Caco-2 (cell line): Measurements from ENCODE around the gene VAC14. TPM values are rescaled to one million over a fixed set of nuclear protein-coding genes. Genes with fewer than 3 reads are reported as not detected.
A peak's percentile ranks its signal among the peaks of the same experiment; 100 is the strongest.

Experiments used
- BruUV-seq: library from RNA; stranded (reverse); fragments of 400-500 nt; replicated peaks from 2 replicates; lab custom pipeline; 2021; lab: Mats Ljungman, UMichigan
- CTCF ChIA-PET: fragments of 300-600 bp; sonication (Branson Sonifier 250); formaldehyde crosslinking; loops from one replicate; lab custom pipeline; 2022; ENCODE audit warnings: antibody characterized with exemption; lab: Charles Lee
- POLR2A ChIA-PET: fragments of 300-600 bp; sonication (Branson Sonifier 250); formaldehyde crosslinking; loops from one replicate; lab custom pipeline; 2022; ENCODE audit warnings: antibody characterized with exemption; lab: Charles Lee
- DNase-seq, 2 experiments: peaks; one replicate each; pipeline versions ENCODE4 v3.0.0 to v3.0.0-alpha.2; 2020 to 2022
- H3K27me3 ChIP-seq: replicated peaks from 2 replicates; pipeline ENCODE4 v1.6.0; 2011; ENCODE audit warnings: low read length; ENCODE audit not compliant: control insufficient read depth, insufficient read depth
- H3K36me3 ChIP-seq: 2 replicates; pipeline ENCODE4 v1.5.1; 2011; ENCODE audit warnings: low read length; ENCODE audit not compliant: control insufficient read depth, insufficient read depth
- H3K4me1 ChIP-seq: fragments of 250-450 bp; sonication (Bioruptor Pico); 2 replicates; pipeline ENCODE4 v1.5.1; 2020; ENCODE audit warnings: mild to moderate bottlenecking
- H3K4me3 ChIP-seq: 2 replicates; pipeline ENCODE4 v1.5.1; 2011; ENCODE audit warnings: low read depth, mild to moderate bottlenecking, control low read depth, low read length
- H3K9me3 ChIP-seq: fragments of 250-450 bp; sonication (Bioruptor Pico); 2 replicates; pipeline ENCODE4 v1.5.1; 2020; ENCODE audit warnings: mild to moderate bottlenecking, moderate library complexity
- H3K27ac Mint-ChIP-seq: one replicate; pipeline ENCODE4 v1.8.0; 2022; ENCODE audit warnings: mixed read lengths; ENCODE audit not compliant: unreplicated experiment
- H3K27me3 Mint-ChIP-seq: one replicate; pipeline ENCODE4 v1.8.0; 2022; ENCODE audit warnings: mixed read lengths; ENCODE audit not compliant: insufficient read depth, unreplicated experiment
- H3K36me3 Mint-ChIP-seq: one replicate; pipeline ENCODE4 v1.8.0; 2022; ENCODE audit warnings: mild to moderate bottlenecking, mixed read lengths; ENCODE audit not compliant: insufficient read depth, unreplicated experiment
- H3K4me1 Mint-ChIP-seq: one replicate; pipeline ENCODE4 v1.8.0; 2022; ENCODE audit warnings: low read depth, mixed read lengths; ENCODE audit not compliant: unreplicated experiment
- H3K4me3 Mint-ChIP-seq: one replicate; pipeline ENCODE4 v1.8.0; 2022; ENCODE audit warnings: mild to moderate bottlenecking, moderate library complexity, mixed read lengths; ENCODE audit not compliant: unreplicated experiment
- H3K9me3 Mint-ChIP-seq: one replicate; pipeline ENCODE4 v1.8.0; 2022; ENCODE audit warnings: mixed read lengths; ENCODE audit not compliant: unreplicated experiment
- intact Hi-C: fragments of 100-400 bp; cut with micrococcal nuclease; formaldehyde crosslinking; loops from one replicate; pipeline ENCODE4 v1.10.0; 2022; ENCODE audit not compliant: unreplicated experiment
- total RNA-seq: library from RNA; stranded (reverse); gene quantifications from 2 replicates; pipeline ENCODE4 v1.2.3, GENCODE V29; 2022
- TF ChIP-seq, protein P1 (sequence below), 2 experiments: fragments of 200-600 bp in 1 of 2; IDR thresholded peaks; 1 replicate in 1 of 2; 2 replicates in 1 of 2; pipeline versions ENCODE4 v1.5.1 to v1.8.0; 2011 to 2022; ENCODE audit warnings: antibody characterized with exemption in 1 of 2, control low read depth in 1 of 2, inconsistent platforms in 1 of 2, low read depth in 1 of 2, low read length in 1 of 2, mild to moderate bottlenecking in 1 of 2, moderate library complexity in 1 of 2; ENCODE audit not compliant: insufficient read depth in 1 of 2, severe bottlenecking in 1 of 2, unreplicated experiment in 1 of 2

Gene VAC14
- total RNA-seq, 1 experiment from 2014 or later, result 63.5 TPM

DNA sequence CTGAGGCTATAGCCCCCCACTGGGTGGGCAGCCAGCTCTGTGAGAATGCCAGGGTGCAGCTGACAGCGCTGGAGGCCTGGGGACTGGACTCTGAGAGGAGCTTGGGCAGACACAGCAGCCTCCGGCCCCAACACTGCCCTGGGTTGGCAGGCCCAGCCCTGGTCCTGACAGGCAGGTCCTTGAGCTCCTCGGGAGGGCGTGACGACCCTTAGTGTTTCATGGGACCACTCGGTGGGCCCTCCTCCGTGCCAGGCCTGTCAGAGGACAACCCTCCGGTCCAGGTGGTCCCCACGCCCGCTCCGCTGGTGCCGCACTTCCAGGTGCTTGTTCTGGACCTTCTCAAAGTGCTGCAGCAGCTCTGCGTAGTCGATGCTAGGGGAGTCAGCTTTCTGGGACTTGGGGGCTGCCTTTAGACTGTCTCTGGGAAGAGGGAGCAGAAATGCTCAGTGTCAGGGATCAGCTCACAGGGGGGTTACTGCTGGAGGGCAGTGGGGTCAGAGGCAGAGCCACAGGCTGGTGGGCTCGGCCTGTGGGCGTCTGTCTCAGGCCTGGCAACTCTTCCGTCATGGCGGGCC, 113.2 kb downstream of the VAC14 start:
- Histone ChIP-seq H3K36me3 (peaks cover 2% of the 10 kb centered on the region; the same call in 1 of the 2 replicates), H3K4me3 (no peak overlapping the region), H3K4me1 (peaks cover 29% of the 10 kb centered on the region), H3K27me3 (no peaks in the 10 kb centered on the region), H3K9me3 (no peaks in the 10 kb centered on the region)
- no peaks in the 10 kb centered on the region for H3K9me3 Mint-ChIP-seq
- no peaks in the 10 kb centered on the region for H3K27me3 Mint-ChIP-seq
- POLR2A ChIA-PET, result no interaction called here
- peaks cover 20% of the 10 kb centered on the region for H3K4me1 Mint-ChIP-seq
- TF ChIP-seq, protein P1, sequence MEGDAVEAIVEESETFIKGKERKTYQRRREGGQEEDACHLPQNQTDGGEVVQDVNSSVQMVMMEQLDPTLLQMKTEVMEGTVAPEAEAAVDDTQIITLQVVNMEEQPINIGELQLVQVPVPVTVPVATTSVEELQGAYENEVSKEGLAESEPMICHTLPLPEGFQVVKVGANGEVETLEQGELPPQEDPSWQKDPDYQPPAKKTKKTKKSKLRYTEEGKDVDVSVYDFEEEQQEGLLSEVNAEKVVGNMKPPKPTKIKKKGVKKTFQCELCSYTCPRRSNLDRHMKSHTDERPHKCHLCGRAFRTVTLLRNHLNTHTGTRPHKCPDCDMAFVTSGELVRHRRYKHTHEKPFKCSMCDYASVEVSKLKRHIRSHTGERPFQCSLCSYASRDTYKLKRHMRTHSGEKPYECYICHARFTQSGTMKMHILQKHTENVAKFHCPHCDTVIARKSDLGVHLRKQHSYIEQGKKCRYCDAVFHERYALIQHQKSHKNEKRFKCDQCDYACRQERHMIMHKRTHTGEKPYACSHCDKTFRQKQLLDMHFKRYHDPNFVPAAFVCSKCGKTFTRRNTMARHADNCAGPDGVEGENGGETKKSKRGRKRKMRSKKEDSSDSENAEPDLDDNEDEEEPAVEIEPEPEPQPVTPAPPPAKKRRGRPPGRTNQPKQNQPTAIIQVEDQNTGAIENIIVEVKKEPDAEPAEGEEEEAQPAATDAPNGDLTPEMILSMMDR (IDR thresholded peaks at IDR 0.05; ENCODE audit: insufficient read depth in 1 of 2, low read depth in 1 of 2, low read length in 1 of 2, severe bottlenecking in 1 of 2, unreplicated experiment in 1 of 2), result no peak
- intact Hi-C loops, result no loop called here
- DNase-seq, result no peak
- peak overlapping the region; percentile 69 for H3K27ac Mint-ChIP-seq
- BruUV-seq, result no TSS peak
- H3K36me3 Mint-ChIP-seq, result peaks cover 28% of the 10 kb centered on the region
- H3K4me3 Mint-ChIP-seq, result peak overlapping the region; percentile 76
- CTCF ChIA-PET, result interaction anchor here (1.2 kb wide), 1 partner anchor 84 kb away, joined by 3 read pairs; no protein-coding TSS in a partner anchor

DNA sequence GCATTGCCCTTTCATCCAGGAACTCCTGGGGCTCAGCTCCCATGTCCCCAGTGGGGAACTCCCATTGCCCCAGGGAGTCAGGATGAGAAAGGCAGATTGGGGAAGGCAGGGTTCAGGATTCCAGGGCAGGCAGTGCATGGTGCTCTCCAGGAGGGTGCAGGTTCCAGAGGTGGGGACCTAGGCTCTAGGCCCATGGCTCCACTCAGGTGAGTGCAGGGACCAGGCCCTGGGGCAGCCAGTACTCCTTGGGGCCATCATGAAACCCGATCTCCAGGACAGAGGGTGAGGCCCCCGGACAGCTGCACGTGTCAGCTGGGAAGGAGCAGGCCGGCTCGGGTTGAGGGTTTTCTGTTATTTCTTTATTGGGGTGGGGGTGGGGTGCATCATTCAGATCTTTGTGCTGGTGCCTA, 113.9 kb downstream of the VAC14 start:
- CTCF ChIA-PET, result interaction anchor here (1.2 kb wide), 1 partner anchor 84 kb away, joined by 3 read pairs; no protein-coding TSS in a partner anchor
- POLR2A ChIA-PET, result no interaction called here
- intact Hi-C loops, result no loop called here
- BruUV-seq, result no TSS peak
- Mint-ChIP-seq H3K4me3 (peak overlapping the region; percentile 76), H3K27ac (peak overlapping the region; percentile 69), H3K36me3 (peaks cover 27% of the 10 kb centered on the region), H3K27me3 (no peaks in the 10 kb centered on the region), H3K9me3 (no peaks in the 10 kb centered on the region), H3K4me1 (peaks cover 24% of the 10 kb centered on the region)
- Histone ChIP-seq H3K4me3 (no peak overlapping the region), H3K36me3 (peaks cover 2% of the 10 kb centered on the region; the same call in 1 of the 2 replicates), H3K4me1 (peaks cover 29% of the 10 kb centered on the region), H3K9me3 (no peaks in the 10 kb centered on the region), H3K27me3 (no peaks in the 10 kb centered on the region)
- DNase-seq, result no peak
- TF ChIP-seq, protein P1 (IDR thresholded peaks at IDR 0.05; ENCODE audit: insufficient read depth in 1 of 2, low read depth in 1 of 2, low read length in 1 of 2, severe bottlenecking in 1 of 2, unreplicated experiment in 1 of 2), result no peak

DNA sequence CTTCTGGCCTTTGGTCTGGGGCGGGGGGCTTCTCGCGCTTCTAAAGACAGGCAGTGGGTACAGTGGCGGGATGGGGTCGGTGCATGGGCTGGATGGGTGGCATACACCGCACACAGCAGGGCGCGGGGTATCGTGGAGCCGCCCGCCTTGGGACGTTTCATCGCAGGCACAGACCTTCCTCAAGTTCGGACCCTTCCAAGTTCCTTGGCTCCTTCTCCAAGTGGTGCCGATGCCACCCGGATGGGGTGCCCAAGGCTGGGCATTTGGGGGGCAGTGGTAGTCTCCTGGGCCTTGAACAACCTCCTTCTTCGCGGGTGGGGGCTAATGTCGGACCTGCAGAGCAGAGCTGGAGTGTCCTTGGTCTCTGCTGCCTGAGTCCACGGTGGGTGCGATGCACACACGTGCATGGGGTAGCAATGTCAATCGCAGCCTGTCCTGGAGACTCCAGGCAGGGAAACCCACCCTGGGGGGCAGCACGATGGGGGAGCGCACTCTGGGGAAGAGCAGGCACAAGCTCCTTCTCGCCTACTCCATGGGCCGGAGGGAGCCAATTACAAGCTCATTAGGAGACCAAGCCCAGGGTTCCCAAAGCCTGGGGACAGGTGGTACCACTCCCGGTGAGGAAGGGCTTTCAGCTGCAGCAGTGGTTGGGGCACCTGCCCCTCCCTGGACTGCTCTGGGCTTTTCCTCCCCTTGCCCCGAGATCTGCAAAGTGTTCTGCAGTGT, 114.4 kb downstream of the VAC14 start:
- POLR2A ChIA-PET, result no interaction called here
- Mint-ChIP-seq H3K36me3 (peaks cover 27% of the 10 kb centered on the region), H3K27ac (peak overlapping the region; percentile 69), H3K9me3 (no peaks in the 10 kb centered on the region), H3K4me1 (peaks cover 29% of the 10 kb centered on the region), H3K4me3 (peak overlapping the region; percentile 76), H3K27me3 (no peaks in the 10 kb centered on the region)
- no peaks in the 10 kb centered on the region for H3K27me3 ChIP-seq
- CTCF ChIA-PET, result no interaction called here
- BruUV-seq, result no TSS peak
- H3K4me3 ChIP-seq, result peak overlapping the region; percentile 95
- intact Hi-C loops, result no loop called here
- H3K36me3 ChIP-seq, result peaks cover 2% of the 10 kb centered on the region; the same call in 1 of the 2 replicates
- DNase-seq, result no peak
- peaks cover 35% of the 10 kb centered on the region for H3K4me1 ChIP-seq
- TF ChIP-seq, protein P1 (IDR thresholded peaks at IDR 0.05; ENCODE audit: insufficient read depth in 1 of 2, low read depth in 1 of 2, low read length in 1 of 2, severe bottlenecking in 1 of 2, unreplicated experiment in 1 of 2), result no peak
- H3K9me3 ChIP-seq, result no peaks in the 10 kb centered on the region
